ENCODE results near the gene LMOD1. TPM values are rescaled to one million over a fixed set of nuclear protein-coding genes. Genes with fewer than 3 reads are reported as not detected.

Gene LMOD1
- total and polyA plus RNA-seq, 2 donors (not counting 3 experiments of a cell fraction or from before 2014, with no cell fraction given): 0.19 to 0.33 TPM

DNA sequence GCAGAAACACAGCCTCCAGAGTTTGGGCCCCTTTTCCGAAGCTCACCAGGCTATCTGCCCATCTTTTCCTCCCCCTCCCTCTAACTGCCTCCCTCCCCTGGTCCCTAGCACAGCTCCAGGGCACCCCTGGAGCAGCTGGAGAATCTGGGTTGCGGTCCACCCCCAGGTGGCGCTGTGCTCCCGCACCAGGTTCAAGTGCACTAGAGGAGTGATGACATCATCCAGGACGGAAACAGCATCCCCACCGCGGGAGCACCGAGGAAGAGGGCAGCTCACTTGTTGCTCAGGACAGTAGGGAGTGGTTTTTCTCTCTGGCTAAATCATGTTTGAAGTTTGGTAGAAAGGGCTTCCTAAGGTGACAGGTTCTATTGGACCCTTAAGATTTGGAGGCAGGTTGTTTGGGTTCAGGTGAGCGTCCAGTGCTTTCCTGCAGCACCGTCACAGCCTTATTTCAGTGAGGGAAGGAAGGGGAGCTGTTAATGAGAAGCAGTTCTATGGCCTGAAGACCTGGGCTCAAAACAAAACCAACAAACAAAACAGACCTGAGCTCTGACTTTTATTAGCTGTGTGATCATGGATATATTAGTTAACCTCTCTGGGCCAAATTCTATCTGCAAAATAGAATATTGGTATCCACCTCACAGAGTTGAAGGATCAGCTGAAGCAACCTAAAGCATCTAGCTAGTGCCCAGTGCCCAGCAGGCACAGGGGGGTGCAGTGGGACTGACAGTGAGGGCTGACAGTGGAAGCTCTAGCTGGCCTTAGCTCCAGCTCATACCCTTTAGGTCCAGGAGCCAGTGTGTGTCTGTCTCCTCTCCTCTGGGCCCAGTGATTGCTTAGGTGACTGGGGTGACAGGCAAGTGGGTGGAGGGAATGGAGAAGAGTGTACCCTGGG, 50.2 kb downstream of the LMOD1 start:
- H3K9me1 ChIP-seq (replicated peaks; ENCODE audit: control insufficient read depth, extremely low read depth, insufficient read depth, low read length): no peaks in the 10 kb centered on the region
- H3K9ac ChIP-seq (replicated peaks; ENCODE audit: extremely low read depth, insufficient read depth, low read length): no peak overlapping the region
- ChIA-PET CTCF (interaction anchor here (0.6 to 10.8 kb wide), 34 partner anchors 8 to 239 kb away, joined by 3 to 577 read pairs (median 6); partner anchors contain the start of genes IPO9, LMOD1, RNPEP and TIMM17A), POLR2A (interaction anchor here (0.6 to 1.8 kb wide), 5 partner anchors 8 to 78 kb away, joined by 3 to 6 read pairs (median 4); no protein-coding TSS in a partner anchor)
- no peak overlapping the region for H3K4me3 ChIP-seq (replicated peaks in 1 of 3; ENCODE audit: insufficient read depth in 1 of 3, low read depth in 1 of 3, low read length in 3 of 3)
- no TSS peak for BruUV-seq (replicated peaks)
- no peaks in the 10 kb centered on the region for H4K20me1 ChIP-seq (replicated peaks; ENCODE audit: control insufficient read depth, extremely low read depth, insufficient read depth, low read length)
- peak overlapping the region; percentile 55 for H2AFZ ChIP-seq (ENCODE audit: low read depth, low read length)
- no peak overlapping the region for H3K27ac ChIP-seq (ENCODE audit: insufficient read depth, low read depth, low read length)
- DNase-seq (ENCODE audit: low read depth, low spot score): peak; percentile 85
- H3K27me3 ChIP-seq (ENCODE audit: control insufficient read depth in 2 of 2, insufficient read depth in 2 of 2, low read length in 2 of 2): no peaks in the 10 kb centered on the region
- peaks cover 4% of the 10 kb centered on the region for H3K4me1 ChIP-seq (ENCODE audit: control insufficient read depth, extremely low read depth, insufficient read depth, low read length)
- H3K36me3 ChIP-seq (ENCODE audit: control insufficient read depth in 2 of 2, extremely low read depth in 1 of 2, insufficient read depth in 2 of 2, low read length in 2 of 2): no peaks in the 10 kb centered on the region
- H3K79me2 ChIP-seq (ENCODE audit: control insufficient read depth, insufficient read depth, low read length): no peaks in the 10 kb centered on the region
- dilution Hi-C loops (cut with MboI; ENCODE audit: extremely low pct_ligation_motif_present, low sequenced_read_pairs): no loop called here
- H3K4me2 ChIP-seq (ENCODE audit: insufficient read depth, low read length): peak overlapping the region; percentile 28
- FAIRE-seq: peak; percentile 99
- no peaks in the 10 kb centered on the region for H3K9me3 ChIP-seq (replicated peaks; ENCODE audit: control insufficient read depth, insufficient read depth, low read length)
- TF ChIP-seq EZH2 (IDR thresholded peaks at IDR 0.05; ENCODE audit: borderline replicate concordance, low read depth, low read length, severe bottlenecking) (no peak), JUN (IDR thresholded peaks at IDR 0.05; ENCODE audit: borderline replicate concordance, insufficient read depth, insufficient read length, low read depth) (peak; percentile 85), FOS (IDR thresholded peaks at IDR 0.05; ENCODE audit: borderline replicate concordance, insufficient read depth, low read length) (peak; percentile 57), MYC (IDR thresholded peaks at IDR 0.05; ENCODE audit: low read depth, low read length) (no peak), POLR2AphosphoS5 (IDR thresholded peaks at IDR 0.05; ENCODE audit: insufficient read depth, low read depth, low read length) (peak; percentile 23), GATA2 (IDR thresholded peaks at IDR 0.05; ENCODE audit: insufficient read depth, insufficient read length, low read depth, low read length) (no peak), POLR2A (IDR thresholded peaks at IDR 0.05; ENCODE audit: low read depth, low read length) (no peak)
- TF ChIP-seq, protein P1, sequence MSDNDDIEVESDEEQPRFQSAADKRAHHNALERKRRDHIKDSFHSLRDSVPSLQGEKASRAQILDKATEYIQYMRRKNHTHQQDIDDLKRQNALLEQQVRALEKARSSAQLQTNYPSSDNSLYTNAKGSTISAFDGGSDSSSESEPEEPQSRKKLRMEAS (IDR thresholded peaks at IDR 0.05; ENCODE audit: insufficient read depth, insufficient read length): no peak
- TF ChIP-seq, protein P2, sequence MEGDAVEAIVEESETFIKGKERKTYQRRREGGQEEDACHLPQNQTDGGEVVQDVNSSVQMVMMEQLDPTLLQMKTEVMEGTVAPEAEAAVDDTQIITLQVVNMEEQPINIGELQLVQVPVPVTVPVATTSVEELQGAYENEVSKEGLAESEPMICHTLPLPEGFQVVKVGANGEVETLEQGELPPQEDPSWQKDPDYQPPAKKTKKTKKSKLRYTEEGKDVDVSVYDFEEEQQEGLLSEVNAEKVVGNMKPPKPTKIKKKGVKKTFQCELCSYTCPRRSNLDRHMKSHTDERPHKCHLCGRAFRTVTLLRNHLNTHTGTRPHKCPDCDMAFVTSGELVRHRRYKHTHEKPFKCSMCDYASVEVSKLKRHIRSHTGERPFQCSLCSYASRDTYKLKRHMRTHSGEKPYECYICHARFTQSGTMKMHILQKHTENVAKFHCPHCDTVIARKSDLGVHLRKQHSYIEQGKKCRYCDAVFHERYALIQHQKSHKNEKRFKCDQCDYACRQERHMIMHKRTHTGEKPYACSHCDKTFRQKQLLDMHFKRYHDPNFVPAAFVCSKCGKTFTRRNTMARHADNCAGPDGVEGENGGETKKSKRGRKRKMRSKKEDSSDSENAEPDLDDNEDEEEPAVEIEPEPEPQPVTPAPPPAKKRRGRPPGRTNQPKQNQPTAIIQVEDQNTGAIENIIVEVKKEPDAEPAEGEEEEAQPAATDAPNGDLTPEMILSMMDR (IDR thresholded peaks at IDR 0.05; ENCODE audit: extremely low read depth in 1 of 2, insufficient read depth in 1 of 2, low read depth in 1 of 2, low read length in 2 of 2): peak; percentile 94 to 96
- intact Hi-C loops (cut with micrococcal nuclease): loop anchor here (1.0 to 2.0 kb wide), 7 partner anchors 8 to 223 kb away; partner anchors contain the start of genes LMOD1 and TIMM17A

Measured in endothelial cell of umbilical vein (primary cell).